Fibroblast of lung (primary cell): Measurements from ENCODE around the gene CHPF2.

Experiments used
- CTCF ChIP-seq, 2 donors: IDR thresholded peaks in 1 of 2; conservative IDR thresholded peaks in 1 of 2; 1 replicate in 1 of 2; 2 replicates in 1 of 2; pipeline ENCODE4 v1.5.1; 2011 to 2012; ENCODE audit warnings: low read length in 2 of 2, control low read depth in 1 of 2, inconsistent platforms in 1 of 2, low read depth in 1 of 2, mild to moderate bottlenecking in 1 of 2
- EZH2 ChIP-seq: IDR thresholded peaks from 2 replicates; pipeline ENCODE4 v1.5.1; 2012; ENCODE audit warnings: low read length, control low read depth, mild to moderate bottlenecking; ENCODE audit errors: missing control alignments

DNA sequence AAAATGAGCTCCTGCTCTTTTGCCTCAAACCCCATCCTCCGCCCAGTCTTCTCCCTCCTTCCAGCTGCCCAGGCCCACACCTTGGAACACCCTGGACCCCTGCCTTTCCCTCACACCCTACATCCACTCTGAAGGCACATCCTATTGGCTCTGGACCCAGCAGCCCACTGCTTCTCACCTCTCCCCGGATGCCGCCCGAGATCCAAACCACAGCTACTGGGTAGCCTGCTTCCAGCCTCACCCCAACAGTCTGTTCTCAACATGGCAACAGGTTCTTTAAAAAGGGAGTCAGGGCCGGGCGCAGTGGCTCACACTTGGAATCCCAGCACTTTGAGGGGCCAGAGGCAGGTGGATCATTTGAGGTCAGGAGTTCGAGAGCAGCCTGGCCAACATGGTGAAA is 25.7 kb downstream of the CHPF2 start:
- TF ChIP-seq CTCF (conservative IDR thresholded peaks at IDR 0.05 in 1 of 2, IDR thresholded peaks at IDR 0.05 in 1 of 2; ENCODE audit: low read depth in 1 of 2, low read length in 2 of 2) (no peak), EZH2 (no peak)
